ENCODE results near the gene PCDH9.

- TF ChIP-seq POLR2A (IDR thresholded peaks at IDR 0.05): no peak
- no peak for TF ChIP-seq CTCF (IDR thresholded peaks at IDR 0.05)
- no peak for TF ChIP-seq EP300 (IDR thresholded peaks at IDR 0.05)
Observed at GRCh38 chr13:67094078-67094477, 136.1 kb downstream of the PCDH9 start.

All from upper lobe of left lung (tissue), 4 donors.